OCI-LY7 (cell line): ENCODE results near the gene PRKN. TPM values are rescaled to one million over a fixed set of nuclear protein-coding genes. Genes with fewer than 3 reads are reported as not detected.

Experiments
- BruUV-seq: library from RNA; stranded (reverse); fragments of 400-500 nt; replicated peaks from 2 replicates; lab custom pipeline; 2021; lab: Mats Ljungman, UMichigan
- CTCF ChIA-PET: fragments of 300-600 bp; sonication (Branson Sonifier 250); formaldehyde crosslinking; loops from one replicate; lab custom pipeline; 2022; ENCODE audit warnings: antibody characterized with exemption; ENCODE audit not compliant: unreplicated experiment; lab: Charles Lee
- POLR2A ChIA-PET: fragments of 300-600 bp; sonication (Branson Sonifier 250); formaldehyde crosslinking; loops from one replicate; lab custom pipeline; 2022; ENCODE audit warnings: antibody characterized with exemption; lab: Charles Lee
- DNase-seq: peaks from one replicate; pipeline ENCODE4 v3.0.0-alpha.2; 2015; ENCODE audit warnings: low spot score
- H2AFZ ChIP-seq: fragments of 200-600 bp; sonication (generic), shearing (Covaris generic); 2 replicates; pipeline ENCODE4 v1.6.1; 2014; ENCODE audit warnings: mild to moderate bottlenecking, antibody characterized with exemption, low read length, moderate library complexity
- H3K27ac ChIP-seq: fragments of 200-600 bp; sonication (generic); 2 replicates; pipeline ENCODE4 v1.5.1; 2014; ENCODE audit warnings: mixed run types, low read depth, mild to moderate bottlenecking, moderate library complexity, low read length, inconsistent platforms; ENCODE audit not compliant: poor library complexity, severe bottlenecking
- H3K36me3 ChIP-seq: fragments of 200-600 bp; sonication (generic); 2 replicates; pipeline ENCODE4 v1.6.1; 2014; ENCODE audit warnings: mild to moderate bottlenecking, antibody characterized with exemption, low read length, moderate library complexity, mixed read lengths; ENCODE audit not compliant: insufficient read depth
- H3K4me1 ChIP-seq: fragments of 200-600 bp; sonication (generic); 2 replicates; pipeline ENCODE4 v1.5.1; 2014; ENCODE audit warnings: mild to moderate bottlenecking, low read length; ENCODE audit not compliant: insufficient read depth, poor library complexity, severe bottlenecking
- H3K4me2 ChIP-seq: fragments of 200-600 bp; sonication (generic); 2 replicates; pipeline ENCODE4 v1.6.1; 2014; ENCODE audit warnings: mild to moderate bottlenecking, low read length
- H3K4me3 ChIP-seq: fragments of 200-600 bp; sonication (generic); 2 replicates; pipeline ENCODE4 v1.5.1; 2014; ENCODE audit warnings: mild to moderate bottlenecking, low read depth, low read length; ENCODE audit not compliant: poor library complexity, severe bottlenecking
- H3K79me2 ChIP-seq: fragments of 200-600 bp; sonication (generic); 2 replicates; pipeline ENCODE4 v1.6.1; 2016; ENCODE audit warnings: low read depth, mild to moderate bottlenecking, low read length, moderate library complexity, mixed read lengths; ENCODE audit not compliant: insufficient read depth
- H3K9me2 ChIP-seq: fragments of 200-600 bp; sonication (generic); 2 replicates; pipeline ENCODE4 v1.6.1; 2016; ENCODE audit warnings: mild to moderate bottlenecking, low read length, mixed read lengths; ENCODE audit not compliant: insufficient read depth
- H3K9me3 ChIP-seq: fragments of 200-600 bp; sonication (generic); 2 replicates; pipeline ENCODE4 v1.6.1; 2014; ENCODE audit warnings: mild to moderate bottlenecking, mixed run types, low read length, mixed read lengths
- H4K20me1 ChIP-seq: fragments of 200-600 bp; sonication (generic); 2 replicates; pipeline ENCODE4 v1.6.1; 2014; ENCODE audit warnings: mild to moderate bottlenecking, antibody characterized with exemption, low read length, moderate library complexity, mixed read lengths; ENCODE audit not compliant: insufficient read depth
- EZH2phosphoT487 ChIP-seq: fragments of 200-600 bp; sonication (generic); IDR thresholded peaks from 2 replicates; pipeline ENCODE4 v1.6.1; 2018; ENCODE audit warnings: low read depth, borderline replicate concordance, mild to moderate bottlenecking, mixed run types, antibody characterized with exemption, low read length, moderate library complexity, mixed read lengths
- intact Hi-C: fragments of 100-400 bp; cut with micrococcal nuclease; formaldehyde crosslinking; loops from one replicate; pipeline ENCODE4 v1.10.0; 2022; ENCODE audit not compliant: unreplicated experiment
- total RNA-seq, 2 experiments: library from RNA; depleted of rRNA in 1 of 2; stranded (reverse); fragments of >200 nt in 1 of 2; shearing (Covaris generic) in 1 of 2; gene quantifications; 2 replicates each; pipeline ENCODE4 v1.2.3, GENCODE V29; 2014 to 2022
- TF ChIP-seq, protein P1 (sequence below): fragments of 200-600 bp; sonication (generic); conservative IDR thresholded peaks from 2 replicates; pipeline ENCODE4 v1.5.1; 2014; ENCODE audit warnings: mild to moderate bottlenecking, antibody characterized with exemption, low read length, moderate library complexity, mixed read lengths

PRKN gene
- total RNA-seq, 2 experiments from 2014 or later, result 1.3 to 2.0 TPM

DNA sequence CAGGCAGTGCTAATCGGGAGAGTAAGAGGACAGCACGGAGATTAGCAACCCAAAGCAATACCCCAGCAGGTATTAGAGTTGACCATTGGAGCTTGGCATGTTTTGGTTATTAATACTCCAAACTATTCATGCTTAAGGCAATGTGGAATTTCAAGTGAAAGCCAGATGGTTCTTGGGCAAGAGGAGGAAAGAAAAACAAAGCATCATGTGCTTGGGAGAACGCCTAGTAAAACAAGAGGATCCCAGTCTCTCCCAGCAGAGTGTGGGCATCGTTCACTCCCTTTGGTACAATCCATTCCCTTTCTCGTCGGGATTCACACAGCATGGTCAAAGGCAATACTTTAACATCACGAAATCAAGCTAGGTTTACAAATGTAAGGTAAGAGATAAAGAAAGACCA lies 349.8 kb downstream of the PRKN start:
- Histone ChIP-seq H3K9me3 (no peaks in the 10 kb centered on the region), H3K9me2 (no peaks in the 10 kb centered on the region), H3K36me3 (no peaks in the 10 kb centered on the region), H4K20me1 (no peaks in the 10 kb centered on the region), H3K4me2 (no peak overlapping the region), H3K27ac (no peak overlapping the region), H2AFZ (no peak overlapping the region), H3K4me1 (no peaks in the 10 kb centered on the region), H3K4me3 (no peak overlapping the region), H3K79me2 (no peaks in the 10 kb centered on the region)
- intact Hi-C loops, result no loop called here
- CTCF ChIA-PET, result no interaction called here
- no peak for TF ChIP-seq EZH2phosphoT487
- TF ChIP-seq, protein P1, sequence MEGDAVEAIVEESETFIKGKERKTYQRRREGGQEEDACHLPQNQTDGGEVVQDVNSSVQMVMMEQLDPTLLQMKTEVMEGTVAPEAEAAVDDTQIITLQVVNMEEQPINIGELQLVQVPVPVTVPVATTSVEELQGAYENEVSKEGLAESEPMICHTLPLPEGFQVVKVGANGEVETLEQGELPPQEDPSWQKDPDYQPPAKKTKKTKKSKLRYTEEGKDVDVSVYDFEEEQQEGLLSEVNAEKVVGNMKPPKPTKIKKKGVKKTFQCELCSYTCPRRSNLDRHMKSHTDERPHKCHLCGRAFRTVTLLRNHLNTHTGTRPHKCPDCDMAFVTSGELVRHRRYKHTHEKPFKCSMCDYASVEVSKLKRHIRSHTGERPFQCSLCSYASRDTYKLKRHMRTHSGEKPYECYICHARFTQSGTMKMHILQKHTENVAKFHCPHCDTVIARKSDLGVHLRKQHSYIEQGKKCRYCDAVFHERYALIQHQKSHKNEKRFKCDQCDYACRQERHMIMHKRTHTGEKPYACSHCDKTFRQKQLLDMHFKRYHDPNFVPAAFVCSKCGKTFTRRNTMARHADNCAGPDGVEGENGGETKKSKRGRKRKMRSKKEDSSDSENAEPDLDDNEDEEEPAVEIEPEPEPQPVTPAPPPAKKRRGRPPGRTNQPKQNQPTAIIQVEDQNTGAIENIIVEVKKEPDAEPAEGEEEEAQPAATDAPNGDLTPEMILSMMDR, result no peak
- no peak for DNase-seq
- BruUV-seq, result no TSS peak
- POLR2A ChIA-PET, result interaction anchor here (0.5 kb wide), 1 partner anchor 240 kb away, joined by 3 read pairs; no protein-coding TSS in a partner anchor

DNA sequence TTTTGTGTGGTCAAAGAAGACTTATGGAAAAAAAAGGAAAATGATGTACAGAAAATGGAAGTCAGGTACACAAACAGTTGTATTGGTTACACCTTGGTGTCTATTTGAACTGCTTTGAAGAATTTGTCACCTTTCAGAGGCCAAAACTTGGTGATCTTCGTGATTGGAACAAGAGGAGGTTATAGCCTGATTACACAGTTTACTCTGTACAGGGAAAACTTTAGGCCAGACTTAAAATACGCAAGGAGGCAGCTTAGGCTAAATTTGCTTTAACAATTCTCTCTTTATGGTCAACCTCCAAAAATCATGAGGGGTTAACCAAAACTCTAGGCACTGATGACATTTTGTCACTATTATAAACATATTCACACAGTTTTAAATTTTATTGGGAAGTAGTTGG lies 353.7 kb downstream of the PRKN start:
- Histone ChIP-seq H3K4me1 (no peaks in the 10 kb centered on the region), H3K36me3 (no peaks in the 10 kb centered on the region), H3K79me2 (no peaks in the 10 kb centered on the region), H3K27ac (no peak overlapping the region), H3K4me2 (no peak overlapping the region), H2AFZ (no peak overlapping the region), H4K20me1 (no peaks in the 10 kb centered on the region), H3K4me3 (no peak overlapping the region), H3K9me2 (no peaks in the 10 kb centered on the region), H3K9me3 (no peaks in the 10 kb centered on the region)
- ChIA-PET CTCF (no interaction called here), POLR2A (interaction anchor here (0.5 kb wide), 1 partner anchor 223 kb away, joined by 3 read pairs; no protein-coding TSS in a partner anchor)
- TF ChIP-seq EZH2phosphoT487, result no peak
- TF ChIP-seq, protein P1, result no peak
- BruUV-seq, result no TSS peak
- intact Hi-C loops, result no loop called here
- no peak for DNase-seq

DNA sequence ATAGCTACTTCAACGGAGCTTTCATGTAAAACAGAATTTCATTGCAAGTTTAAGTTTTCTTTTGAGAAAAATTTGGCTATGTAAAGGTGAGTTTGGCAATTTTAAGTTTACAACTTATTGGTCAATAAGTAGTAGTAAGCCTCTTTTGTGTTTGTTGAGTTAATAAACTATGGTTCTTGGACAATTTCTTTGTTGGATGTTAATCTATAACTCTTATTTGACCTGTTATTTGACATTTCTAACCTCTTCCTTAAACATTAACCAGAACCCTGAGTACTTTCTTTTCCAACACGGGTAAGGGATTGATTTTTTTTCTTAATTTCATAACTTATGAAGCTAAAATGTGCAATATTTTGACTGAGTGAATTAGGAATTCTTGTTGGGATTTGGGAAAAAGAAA lies 354.4 kb downstream of the PRKN start:
- no peak overlapping the region for H2AFZ ChIP-seq
- no peaks in the 10 kb centered on the region for H4K20me1 ChIP-seq
- CTCF ChIA-PET, result no interaction called here
- no peak overlapping the region for H3K4me3 ChIP-seq
- no peak overlapping the region for H3K4me2 ChIP-seq
- intact Hi-C loops, result no loop called here
- TF ChIP-seq, protein P1, result no peak
- no peak for TF ChIP-seq EZH2phosphoT487
- H3K79me2 ChIP-seq, result no peaks in the 10 kb centered on the region
- H3K9me2 ChIP-seq, result no peaks in the 10 kb centered on the region
- H3K27ac ChIP-seq, result no peak overlapping the region
- no peaks in the 10 kb centered on the region for H3K9me3 ChIP-seq
- BruUV-seq, result no TSS peak
- POLR2A ChIA-PET, result no interaction called here
- DNase-seq, result no peak
- H3K36me3 ChIP-seq, result no peaks in the 10 kb centered on the region
- H3K4me1 ChIP-seq, result no peaks in the 10 kb centered on the region
